ENCODE results near the gene TTYH3.
A peak's percentile ranks its signal among the peaks of the same experiment; 100 is the strongest.
"Not testable (repeated sequence)": the region's sequence is repeated elsewhere in the genome, so short reads cannot be mapped to it uniquely, and the experiment has no call there.

Gene TTYH3

GRCh38 chr7:2603044-2603965, 28.5 kb upstream of the TTYH3 start:
- no peak for DNase-seq

GRCh38 chr7:2604608-2605174, 27.1 kb upstream of the TTYH3 start:
- no peak for DNase-seq

- no peak for DNase-seq
Observed at GRCh38 chr7:2605608-2606538, 25.9 kb upstream of the TTYH3 start.

- DNase-seq: no peak
Observed at GRCh38 chr7:2606539-2606936, 25.2 kb upstream of the TTYH3 start.

GRCh38 chr7:2607122-2607922, 24.5 kb upstream of the TTYH3 start:
- DNase-seq: no peak

- DNase-seq: no peak
Observed at GRCh38 chr7:2607923-2608904, 23.6 kb upstream of the TTYH3 start.

DNA sequence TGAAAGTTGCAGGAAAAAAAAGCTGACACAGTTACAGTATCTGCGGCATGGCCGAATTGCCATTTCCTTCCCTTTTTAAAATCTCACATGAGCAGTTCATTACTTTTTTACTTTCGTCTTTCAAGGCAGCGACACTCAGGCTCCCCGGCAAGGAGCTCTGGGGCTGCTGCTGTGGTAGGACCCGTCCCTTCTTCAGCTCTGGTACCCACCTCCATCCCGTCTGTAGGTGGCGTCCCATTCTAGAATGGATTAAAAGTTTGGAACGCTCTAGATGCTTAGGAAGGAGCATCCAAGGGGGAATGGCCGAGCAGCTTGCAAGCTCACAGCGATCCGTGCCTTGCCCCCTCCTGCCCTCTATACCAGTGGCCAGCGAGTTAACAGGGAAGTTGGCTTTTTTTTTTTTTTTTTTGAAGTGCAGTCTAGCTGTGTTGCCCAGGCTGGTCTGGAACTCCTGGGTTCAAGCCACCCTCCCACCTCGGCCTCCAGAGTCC, 22.8 kb upstream of the TTYH3 start:
- DNase-seq: peak; percentile 15

GRCh38 chr7:2609646-2610045, 22.1 kb upstream of the TTYH3 start:
- not testable (repeated sequence) for DNase-seq

GRCh38 chr7:2610466-2610865, 21.3 kb upstream of the TTYH3 start:
- DNase-seq: no peak

DNA sequence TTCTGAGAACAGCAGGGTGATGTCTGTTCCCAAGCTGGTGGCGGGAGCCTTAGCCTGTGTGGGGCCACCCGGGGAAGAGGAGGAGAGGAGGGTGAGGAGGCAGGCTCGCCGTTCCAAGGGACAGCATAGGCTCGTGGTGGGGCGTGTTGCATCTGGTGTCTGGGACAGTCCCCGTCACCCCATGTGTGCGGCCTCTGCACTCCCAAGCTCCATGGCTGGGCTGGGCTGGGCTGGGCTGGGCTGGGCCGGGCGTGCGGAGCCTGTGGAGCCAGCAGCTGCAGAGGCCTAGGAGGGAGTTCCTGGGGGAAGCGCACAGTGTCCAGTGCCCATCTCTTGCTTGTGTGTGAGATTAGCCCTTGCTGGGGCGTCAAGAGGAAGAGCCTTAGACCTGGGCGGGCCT, 20.9 kb upstream of the TTYH3 start:
- DNase-seq: no peak

- no peak for DNase-seq
Observed at GRCh38 chr7:2611401-2611800, 20.4 kb upstream of the TTYH3 start.

DNA sequence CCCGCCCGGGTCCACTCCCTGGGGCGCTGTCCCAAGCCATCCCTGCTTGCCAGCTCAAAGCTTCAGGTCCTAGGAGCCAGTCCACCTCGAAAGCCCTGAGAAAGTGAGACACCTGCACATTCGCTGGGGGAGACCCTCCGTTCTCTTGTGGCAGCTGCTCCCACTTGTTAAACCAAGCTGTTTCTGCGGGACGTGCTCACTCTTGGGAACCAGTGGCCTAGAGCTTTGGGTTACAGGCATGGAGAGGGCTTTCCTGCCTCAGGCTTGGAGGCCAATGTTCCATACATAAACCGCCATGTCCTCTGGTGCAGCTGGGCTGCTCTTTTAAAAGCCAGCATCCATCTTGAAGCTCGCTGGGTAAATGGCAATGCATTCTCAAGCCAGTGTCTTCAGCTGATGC, 19.9 kb upstream of the TTYH3 start:
- DNase-seq: no peak

- peak; percentile 22 for DNase-seq
Observed at GRCh38 chr7:2612445-2613097, 19.2 kb upstream of the TTYH3 start.

DNA sequence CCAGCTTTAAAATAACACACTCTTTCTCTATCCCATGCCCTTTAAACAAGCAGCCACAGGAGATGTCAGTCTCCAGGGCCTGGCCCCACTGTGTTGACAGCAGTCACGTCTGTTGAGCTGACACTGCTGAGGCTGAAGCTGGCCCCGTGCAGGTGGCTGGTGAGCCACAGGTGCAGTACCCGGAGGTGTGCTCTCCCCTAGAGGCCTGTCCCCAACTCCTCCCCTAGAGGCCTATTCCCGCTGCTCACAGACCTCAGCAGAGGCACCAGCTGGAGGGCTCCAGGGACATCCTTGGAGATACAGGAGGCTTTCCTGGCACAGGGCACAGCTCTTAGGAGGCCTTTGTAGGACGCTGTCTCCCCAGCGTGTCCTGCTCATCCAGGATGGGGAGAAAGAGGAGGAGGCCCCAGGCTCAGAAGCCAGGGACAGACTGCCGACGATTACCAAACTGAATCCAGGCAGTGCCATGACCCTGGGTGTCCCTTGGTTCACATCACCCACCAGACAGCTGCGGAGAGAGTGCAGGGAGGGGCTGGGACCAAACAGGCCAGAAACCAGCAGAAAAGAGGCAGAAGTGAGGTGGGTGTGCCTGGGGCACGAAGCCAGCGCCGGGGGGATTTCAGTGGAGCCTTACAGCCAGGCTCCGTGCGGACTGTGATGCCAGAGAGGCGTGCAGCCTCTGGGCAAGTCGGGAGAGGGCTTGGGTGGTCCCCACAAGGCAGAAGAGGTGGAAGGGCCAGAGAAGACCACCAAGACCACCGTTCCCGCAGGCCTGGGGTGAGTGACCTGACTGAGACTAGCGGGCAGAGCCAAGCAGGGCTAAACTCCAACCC, 18.5 kb upstream of the TTYH3 start:
- DNase-seq: no peak

GRCh38 chr7:2613931-2614600, 17.7 kb upstream of the TTYH3 start:
- no peak for DNase-seq

DNA sequence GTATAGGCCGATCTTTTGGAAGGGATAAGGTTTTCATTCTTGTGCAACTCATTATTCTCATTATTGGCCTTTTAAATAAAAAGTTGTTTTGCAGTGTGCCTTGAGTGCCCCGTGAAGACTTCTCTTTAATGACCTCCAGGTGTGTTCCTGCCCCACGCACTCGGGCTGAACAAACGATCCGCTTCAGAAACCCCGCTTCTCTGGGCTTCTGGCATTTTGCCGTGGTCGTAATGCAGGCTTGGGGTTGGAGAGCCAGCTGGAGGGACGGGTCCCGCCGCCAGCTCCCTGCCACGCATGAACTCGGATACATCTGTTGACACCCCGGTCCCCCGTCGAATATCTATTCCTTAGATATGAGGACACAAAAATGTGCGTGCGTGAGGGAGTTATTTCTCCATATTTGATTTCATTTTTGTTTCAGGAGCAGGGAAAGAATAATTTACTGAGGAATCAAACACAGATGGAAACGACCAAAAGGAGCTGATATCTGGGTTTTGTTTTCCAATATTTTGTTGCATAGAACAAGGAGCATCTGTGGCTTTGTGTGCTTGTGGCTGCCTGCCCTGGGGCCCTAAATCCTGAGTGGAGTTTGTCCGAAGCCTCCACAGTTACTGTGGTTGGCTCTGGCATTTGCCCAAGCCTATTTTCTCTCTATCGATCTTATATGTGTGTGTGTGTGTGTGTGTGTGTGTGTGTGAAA, 17.0 kb upstream of the TTYH3 start:
- no peak for DNase-seq

GRCh38 chr7:2616387-2617324, 15.1 kb upstream of the TTYH3 start:
- DNase-seq: no peak
